Liver (tissue), 3 donors: ENCODE results near the gene TRIM17.

Experiments used
- ATF3 ChIP-seq: IDR thresholded peaks from 2 replicates; pipeline ENCODE4 v1.6.1; 2016; ENCODE audit warnings: antibody characterized with exemption
- CTCF ChIP-seq: fragments of 150-350 bp; IDR thresholded peaks from 2 replicates; pipeline ENCODE4 v1.5.1; 2017; ENCODE audit warnings: improper control_type of control experiment, low read depth, low read length; ENCODE audit not compliant: missing input control
- FOXA1 ChIP-seq: IDR thresholded peaks from 2 replicates; pipeline ENCODE4 v1.6.1; 2016; ENCODE audit warnings: antibody characterized with exemption
- GABPA ChIP-seq, 2 donors: IDR thresholded peaks in 1 of 2; conservative IDR thresholded peaks in 1 of 2; 2 replicates each; pipeline ENCODE4 v1.6.1; 2016; ENCODE audit warnings: antibody characterized with exemption in 2 of 2, mild to moderate bottlenecking in 1 of 2, moderate library complexity in 1 of 2
- JUND ChIP-seq, 2 donors: IDR thresholded peaks; 2 replicates each; pipeline ENCODE4 v1.6.1; 2016; ENCODE audit warnings: antibody characterized with exemption in 2 of 2
- MAX ChIP-seq: IDR thresholded peaks from 2 replicates; pipeline ENCODE4 v1.6.1; 2016; ENCODE audit warnings: antibody characterized with exemption
- NR2F2 ChIP-seq: IDR thresholded peaks from 2 replicates; pipeline ENCODE4 v1.6.1; 2016; ENCODE audit warnings: antibody characterized with exemption
- RAD21 ChIP-seq, 2 donors: IDR thresholded peaks; 2 replicates each; pipeline ENCODE4 v1.6.1; 2016; ENCODE audit warnings: antibody characterized with exemption in 2 of 2, mild to moderate bottlenecking in 2 of 2
- REST ChIP-seq: IDR thresholded peaks from 2 replicates; pipeline ENCODE4 v1.6.1; 2016; ENCODE audit warnings: antibody characterized with exemption, mild to moderate bottlenecking
- SP1 ChIP-seq: IDR thresholded peaks from 2 replicates; pipeline ENCODE4 v1.6.1; 2018; ENCODE audit warnings: antibody characterized with exemption, mild to moderate bottlenecking
- TAF1 ChIP-seq: conservative IDR thresholded peaks from 2 replicates; pipeline ENCODE4 v1.6.1; 2016; ENCODE audit warnings: antibody characterized with exemption, mild to moderate bottlenecking
- YY1 ChIP-seq: IDR thresholded peaks from 2 replicates; pipeline ENCODE4 v1.6.1; 2016; ENCODE audit warnings: antibody characterized with exemption, mild to moderate bottlenecking
- donor health status: healthy.
- donor health status: healthy.

DNA sequence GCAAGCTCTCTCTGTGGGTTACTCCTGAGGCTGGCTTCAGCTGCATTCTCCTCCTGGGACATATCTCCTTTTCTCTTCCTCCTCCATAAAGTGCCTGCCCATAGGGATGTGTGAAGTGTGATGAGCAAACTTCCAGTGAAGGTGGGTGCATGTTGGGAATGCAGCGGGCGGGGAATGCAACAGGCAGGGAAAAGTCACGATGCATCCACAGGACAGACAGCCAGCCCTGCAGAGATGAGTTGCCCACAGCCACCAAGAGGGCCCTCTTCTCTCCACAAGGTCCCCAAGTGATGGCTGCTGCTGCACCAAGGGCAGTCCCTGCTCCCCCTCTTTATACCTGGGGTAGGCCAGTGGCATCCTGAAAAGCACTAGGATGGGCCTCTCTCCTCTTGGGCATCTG lies 37.0 kb upstream of the TRIM17 start:
- TF ChIP-seq CTCF (no peak), MAX (no peak), GABPA (IDR thresholded peaks at IDR 0.05 in 1 of 2, conservative IDR thresholded peaks at IDR 0.05 in 1 of 2) (no peak), RAD21 (IDR thresholded peaks at IDR 0.05) (no peak), TAF1 (no peak), REST (no peak), YY1 (no peak), SP1 (no peak), ATF3 (no peak), FOXA1 (no peak), NR2F2 (no peak), JUND (IDR thresholded peaks at IDR 0.05) (no peak)
